ENCODE measurements around the gene SVOPL.
"Not testable (repeated sequence)": the region's sequence is repeated elsewhere in the genome, so short reads cannot be mapped to it uniquely, and the experiment has no call there.

Gene SVOPL

GRCh38 chr7:138698281-138698680 lies 2.9 kb downstream of the SVOPL start:
- DNase-seq: no peak

GRCh38 chr7:138697535-138698182 lies 3.5 kb downstream of the SVOPL start:
- DNase-seq: no peak

GRCh38 chr7:138695776-138696175 lies 5.4 kb downstream of the SVOPL start:
- not testable (repeated sequence) for DNase-seq

GRCh38 chr7:138695106-138695505 lies 6.1 kb downstream of the SVOPL start:
- no peak for DNase-seq

- DNase-seq: no peak
These were observed 10.0 kb downstream of the SVOPL start for GRCh38 chr7:138691178-138691577.

GRCh38 chr7:138690495-138690894 lies 10.7 kb downstream of the SVOPL start:
- DNase-seq: no peak

- DNase-seq: not testable (repeated sequence)
These were observed 13.1 kb downstream of the SVOPL start for GRCh38 chr7:138688037-138688436.

- DNase-seq: no peak
These were observed 16.8 kb downstream of the SVOPL start for GRCh38 chr7:138684340-138684739.

- no peak for DNase-seq
These were observed 21.4 kb downstream of the SVOPL start for GRCh38 chr7:138679793-138680192.

- no peak for DNase-seq
These were observed 30.6 kb downstream of the SVOPL start for GRCh38 chr7:138670594-138670993.

- no peak for DNase-seq
These were observed 31.8 kb downstream of the SVOPL start for GRCh38 chr7:138669364-138669763.

GRCh38 chr7:138668946-138669345 lies 32.2 kb downstream of the SVOPL start:
- no peak for DNase-seq

GRCh38 chr7:138668229-138668596 lies 32.9 kb downstream of the SVOPL start:
- DNase-seq: no peak

- DNase-seq: no peak
These were observed 33.5 kb downstream of the SVOPL start for GRCh38 chr7:138667535-138668228.

GRCh38 chr7:138666385-138666784 lies 34.8 kb downstream of the SVOPL start:
- DNase-seq: no peak

- DNase-seq: no peak
These were observed 35.5 kb downstream of the SVOPL start for GRCh38 chr7:138665669-138666140.

- no peak for DNase-seq
These were observed 35.9 kb downstream of the SVOPL start for GRCh38 chr7:138665249-138665648.

GRCh38 chr7:138663725-138664710 lies 37.1 kb downstream of the SVOPL start:
- no peak for DNase-seq

- DNase-seq: no peak
These were observed 38.2 kb downstream of the SVOPL start for GRCh38 chr7:138662991-138663320.

GRCh38 chr7:138662076-138662990 lies 38.8 kb downstream of the SVOPL start:
- DNase-seq: no peak

GRCh38 chr7:138661069-138661635 lies 40.0 kb downstream of the SVOPL start:
- DNase-seq: no peak

- no peak for DNase-seq
These were observed 42.3 kb downstream of the SVOPL start for GRCh38 chr7:138658889-138659288.

Measured in NCI-H2029 (cell line).